IMR-90 (cell line): Measurements from ENCODE around the gene SLC29A1. TPM values are rescaled to one million over a fixed set of nuclear protein-coding genes. Genes with fewer than 3 reads are reported as not detected.

Source experiments
- ATAC-seq: fragments of 200-7000 bp; cut with Tn5 transposase; 2 replicates; pipeline ENCODE4 v1.9.1; 2020; ENCODE audit warnings: low read depth, mild to moderate bottlenecking, moderate library complexity
- BruUV-seq: library from RNA; stranded (reverse); fragments of 400-500 nt; replicated peaks from 2 replicates; lab custom pipeline; 2021; lab: Mats Ljungman, UMichigan
- CTCF ChIA-PET: fragments of 300-600 bp; formaldehyde crosslinking; extraction: SDS; loops from one replicate; lab custom pipeline; 2021; ENCODE audit warnings: antibody characterized with exemption; lab: Yijun Ruan, JAX
- POLR2A ChIA-PET: fragments of 300-600 bp; sonication (Branson Sonifier 250); formaldehyde crosslinking; loops from one replicate; lab custom pipeline; 2022; ENCODE audit warnings: antibody characterized with exemption; ENCODE audit not compliant: unreplicated experiment; lab: Charles Lee
- DNase-seq: peaks from one replicate; pipeline ENCODE4 v3.0.0; 2013
- H2AFZ ChIP-seq: replicated peaks from 2 replicates; pipeline ENCODE3; 2013; ENCODE audit warnings: low read length, mild to moderate bottlenecking; ENCODE audit not compliant: poor library complexity
- H2AK5ac ChIP-seq: 2 replicates; pipeline ENCODE4 v1.6.1; 2013; ENCODE audit warnings: low read depth, low read length, inconsistent platforms
- H2AK9ac ChIP-seq: replicated peaks from 2 replicates; pipeline ENCODE3; 2013; ENCODE audit warnings: mild to moderate bottlenecking, low read depth, low read length, moderate library complexity; ENCODE audit not compliant: poor library complexity
- H2BK120ac ChIP-seq: 2 replicates; pipeline ENCODE4 v1.6.1; 2013; ENCODE audit warnings: low read depth, low read length, inconsistent platforms
- H2BK15ac ChIP-seq: 3 replicates; pipeline ENCODE4 v1.6.1; 2013; ENCODE audit warnings: low read depth, low read length, inconsistent platforms
- H2BK20ac ChIP-seq: 2 replicates; pipeline ENCODE4 v1.6.1; 2013; ENCODE audit warnings: low read depth, mild to moderate bottlenecking, inconsistent platforms, low read length, moderate library complexity
- H2BK5ac ChIP-seq: 2 replicates; pipeline ENCODE4 v1.6.1; 2013; ENCODE audit warnings: mild to moderate bottlenecking, low read depth, low read length, inconsistent platforms; ENCODE audit not compliant: poor library complexity, severe bottlenecking
- H3K14ac ChIP-seq: replicated peaks from 2 replicates; pipeline ENCODE4 v1.6.1; 2013; ENCODE audit warnings: low read depth, low read length, inconsistent platforms
- H3K18ac ChIP-seq: 2 replicates; pipeline ENCODE4 v1.6.1; 2013; ENCODE audit warnings: low read depth, low read length, control low read depth
- H3K23ac ChIP-seq: 2 replicates; pipeline ENCODE4 v1.6.1; 2013; ENCODE audit warnings: low read depth, low read length, inconsistent platforms
- H3K27ac ChIP-seq: 2 replicates; pipeline ENCODE4 v1.5.1; 2013; ENCODE audit warnings: mild to moderate bottlenecking, control low read depth, low read length; ENCODE audit not compliant: insufficient read depth
- H3K27me3 ChIP-seq: 2 replicates; pipeline ENCODE4 v1.6.1; 2013; ENCODE audit warnings: low read length; ENCODE audit not compliant: control insufficient read depth, insufficient read depth
- H3K36me3 ChIP-seq: 2 replicates; pipeline ENCODE4 v1.6.1; 2013; ENCODE audit warnings: low read length, mixed read lengths; ENCODE audit not compliant: control insufficient read depth, insufficient read depth
- H3K4ac ChIP-seq: 2 replicates; pipeline ENCODE4 v1.6.1; 2013; ENCODE audit warnings: low read depth, low read length, inconsistent platforms
- H3K4me1 ChIP-seq: 2 replicates; pipeline ENCODE4 v1.6.1; 2013; ENCODE audit warnings: low read length, mixed read lengths; ENCODE audit not compliant: control insufficient read depth, insufficient read depth
- H3K4me2 ChIP-seq: 2 replicates; pipeline ENCODE4 v1.6.1; 2013; ENCODE audit warnings: low read depth, mild to moderate bottlenecking, control low read depth, low read length, moderate library complexity
- H3K4me3 ChIP-seq: 2 replicates; pipeline ENCODE4 v1.5.1; 2013; ENCODE audit warnings: low read depth, mild to moderate bottlenecking, control low read depth, low read length, moderate library complexity; ENCODE audit not compliant: insufficient read depth
- H3K56ac ChIP-seq: 2 replicates; pipeline ENCODE4 v1.6.1; 2013; ENCODE audit warnings: low read length, inconsistent platforms; ENCODE audit not compliant: insufficient read depth; ENCODE audit errors: extremely low read depth
- H3K79me1 ChIP-seq, 2 experiments: 2 replicates each; pipeline ENCODE4 v1.6.1; 2013; ENCODE audit warnings: low read length in 2 of 2, inconsistent platforms in 1 of 2, low read depth in 1 of 2
- H3K9ac ChIP-seq: 2 replicates; pipeline ENCODE4 v1.6.1; 2013; ENCODE audit warnings: low read depth, low read length, control low read depth
- H3K9me1 ChIP-seq: 2 replicates; pipeline ENCODE4 v1.6.1; 2013; ENCODE audit warnings: low read length, inconsistent platforms; ENCODE audit not compliant: insufficient read depth
- H3K9me3 ChIP-seq: 2 replicates; pipeline ENCODE4 v1.6.1; 2013; ENCODE audit warnings: low read length; ENCODE audit not compliant: control insufficient read depth, insufficient read depth
- H4K20me1 ChIP-seq: 2 replicates; pipeline ENCODE4 v1.6.1; 2013; ENCODE audit warnings: low read length, inconsistent platforms; ENCODE audit not compliant: insufficient read depth
- H4K5ac ChIP-seq: 2 replicates; pipeline ENCODE4 v1.6.1; 2013; ENCODE audit warnings: mild to moderate bottlenecking, low read depth, low read length, control low read depth
- H4K8ac ChIP-seq, 2 experiments: 2 replicates each; pipeline ENCODE4 v1.6.1; 2013; ENCODE audit warnings: low read depth in 2 of 2, low read length in 2 of 2, control low read depth in 1 of 2, inconsistent platforms in 1 of 2
- H4K91ac ChIP-seq: 2 replicates; pipeline ENCODE4 v1.6.1; 2013; ENCODE audit warnings: low read depth, low read length, inconsistent platforms; ENCODE audit not compliant: insufficient read depth
- WGBS, 2 experiments: methylation state at CpG; one replicate each; pipeline versions ENCODE4 v1.1.5 to v1.1.7; 2013; ENCODE audit warnings: missing lambda C conversion rate in 2 of 2; ENCODE audit not compliant: insufficient read length in 1 of 2; ENCODE audit errors: extremely low coverage in 2 of 2; 5-methylcytosine and 5-hydroxymethylcytosine counted together
- dilution Hi-C: fragments of 300-500 bp; cut with HindIII; formaldehyde crosslinking; loops from one replicate; pipeline ENCODE4 v1.14.3; 2018; ENCODE audit warnings: low sequenced_read_pairs; ENCODE audit not compliant: unreplicated experiment
- in situ Hi-C: fragments of 300-500 bp; cut with MboI; formaldehyde crosslinking; loops from 3 replicates; pipeline ENCODE4 v1.14.3; 2019; ENCODE audit warnings: low sequenced_read_pairs, inconsistent platforms, mixed read lengths
- intact Hi-C: fragments of 100-400 bp; cut with micrococcal nuclease; formaldehyde crosslinking; loops from 2 replicates; pipeline ENCODE4 v1.10.0; 2022
- polyA plus RNA-seq, 3 experiments: library from polyadenylated mRNA; depleted of rRNA; stranded (reverse); fragments of >200 nt; gene quantifications; 2 replicates each; pipeline ENCODE4 v1.2.3, GENCODE V29; 2012; ENCODE audit warnings: low replicate concordance in 1 of 3
- total RNA-seq: library from RNA; depleted of rRNA; stranded (reverse); fragments of >200 nt; gene quantifications from 2 replicates; pipeline ENCODE4 v1.2.3, GENCODE V29; 2012
- TF ChIP-seq, protein P1 (sequence below): fragments of 150-350 bp; IDR thresholded peaks from 2 replicates; pipeline ENCODE4 v1.6.1; 2017; ENCODE audit warnings: mild to moderate bottlenecking, antibody characterized with exemption, low read length, low read depth
- TF ChIP-seq, protein P2 (sequence below): conservative IDR thresholded peaks from 2 replicates; pipeline ENCODE4 v1.5.1; 2012; ENCODE audit warnings: mild to moderate bottlenecking, low read depth, low read length, improper control_type of control experiment

SLC29A1 gene
- total and polyA plus RNA-seq, 2 of the 4 experiments (the other 2 are of a cell fraction): 4.1 to 22.1 TPM

DNA sequence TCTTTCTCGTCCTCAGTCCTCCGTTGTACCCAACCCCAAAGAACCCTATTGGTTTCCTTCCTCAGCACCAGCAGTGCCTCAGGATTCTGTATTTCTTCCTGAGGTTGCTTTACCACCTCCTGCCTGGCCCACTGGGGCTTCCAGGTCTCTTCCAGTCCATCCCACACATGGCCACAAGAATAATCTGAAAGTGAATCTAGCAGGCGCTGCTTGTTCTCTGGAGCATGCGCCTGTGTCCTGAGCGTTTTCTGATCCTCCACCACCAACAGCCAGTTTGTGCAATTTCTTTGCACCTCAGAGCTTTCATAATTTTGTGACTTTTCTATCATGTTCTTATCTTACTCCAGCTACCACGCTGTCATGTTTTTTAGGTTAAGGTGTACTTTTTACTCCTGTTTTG lies 11.9 kb downstream of the SLC29A1 start:
- WGBS, 2 experiments: 86% methylated on average over 3 of the region's 6 CpGs; no CpG with 5 or more reads in 1 of the 2 experiments

More for the DNA sequence above, 11.9 kb downstream of the SLC29A1 start:
- Histone ChIP-seq H2BK5ac (peak overlapping the region; percentile 12), H3K9ac (no peak overlapping the region), H4K8ac (peak overlapping the region in 1 of 2 experiments; percentile 75; a peak in 1 of 4 replicates), H4K91ac (no peak overlapping the region), H3K4me3 (no peak overlapping the region), H2BK15ac (peak overlapping the region; percentile 25; the same call in 1 of the 3 replicates), H3K9me3 (no peaks in the 10 kb centered on the region), H3K36me3 (peaks cover 2% of the 10 kb centered on the region; the same call in 1 of the 2 replicates), H3K27me3 (no peaks in the 10 kb centered on the region), H3K27ac (no peak overlapping the region), H3K4ac (peak overlapping the region; percentile 42), H3K23ac (no peak overlapping the region), H3K18ac (no peak overlapping the region), H2AFZ (peak overlapping the region; percentile 86), H2BK120ac (no peak overlapping the region), H3K56ac (no peak overlapping the region), H2AK5ac (no peak overlapping the region), H3K79me1 (0 out of 4 replicates have a peak, but pooled peaks cover 0 to 4% of the 10 kb centered on the region in 2 experiments), H3K9me1 (peaks cover 4% of the 10 kb centered on the region), H2BK20ac (no peak overlapping the region), H4K20me1 (no peaks in the 10 kb centered on the region), H2AK9ac (peak overlapping the region; percentile 35), H3K4me1 (peaks cover 16% of the 10 kb centered on the region), H3K14ac (no peak overlapping the region; the same call in 1 of the 2 replicates), H4K5ac (peak overlapping the region; percentile 8; the same call in 1 of the 2 replicates), H3K4me2 (no peak overlapping the region)
- no TSS peak for BruUV-seq
- POLR2A ChIA-PET: interaction anchor here (1.7 kb wide), 1 partner anchor 12 kb away, joined by 10 read pairs; the partner anchor contains the start of gene HSP90AB1
- dilution Hi-C loops: no loop called here
- no peak for ATAC-seq
- in situ Hi-C loops: loop anchor here (5.0 kb wide), 1 partner anchor 128 kb away; no protein-coding TSS in a partner anchor
- DNase-seq: no peak
- CTCF ChIA-PET: interaction anchor here (0.9 to 1.8 kb wide), 6 partner anchors 12 to 117 kb away, joined by 3 to 20 read pairs (median 4); partner anchors contain the start of gene SLC29A1
- TF ChIP-seq, protein P1, sequence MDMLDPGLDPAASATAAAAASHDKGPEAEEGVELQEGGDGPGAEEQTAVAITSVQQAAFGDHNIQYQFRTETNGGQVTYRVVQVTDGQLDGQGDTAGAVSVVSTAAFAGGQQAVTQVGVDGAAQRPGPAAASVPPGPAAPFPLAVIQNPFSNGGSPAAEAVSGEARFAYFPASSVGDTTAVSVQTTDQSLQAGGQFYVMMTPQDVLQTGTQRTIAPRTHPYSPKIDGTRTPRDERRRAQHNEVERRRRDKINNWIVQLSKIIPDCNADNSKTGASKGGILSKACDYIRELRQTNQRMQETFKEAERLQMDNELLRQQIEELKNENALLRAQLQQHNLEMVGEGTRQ: no peak
- TF ChIP-seq, protein P2, sequence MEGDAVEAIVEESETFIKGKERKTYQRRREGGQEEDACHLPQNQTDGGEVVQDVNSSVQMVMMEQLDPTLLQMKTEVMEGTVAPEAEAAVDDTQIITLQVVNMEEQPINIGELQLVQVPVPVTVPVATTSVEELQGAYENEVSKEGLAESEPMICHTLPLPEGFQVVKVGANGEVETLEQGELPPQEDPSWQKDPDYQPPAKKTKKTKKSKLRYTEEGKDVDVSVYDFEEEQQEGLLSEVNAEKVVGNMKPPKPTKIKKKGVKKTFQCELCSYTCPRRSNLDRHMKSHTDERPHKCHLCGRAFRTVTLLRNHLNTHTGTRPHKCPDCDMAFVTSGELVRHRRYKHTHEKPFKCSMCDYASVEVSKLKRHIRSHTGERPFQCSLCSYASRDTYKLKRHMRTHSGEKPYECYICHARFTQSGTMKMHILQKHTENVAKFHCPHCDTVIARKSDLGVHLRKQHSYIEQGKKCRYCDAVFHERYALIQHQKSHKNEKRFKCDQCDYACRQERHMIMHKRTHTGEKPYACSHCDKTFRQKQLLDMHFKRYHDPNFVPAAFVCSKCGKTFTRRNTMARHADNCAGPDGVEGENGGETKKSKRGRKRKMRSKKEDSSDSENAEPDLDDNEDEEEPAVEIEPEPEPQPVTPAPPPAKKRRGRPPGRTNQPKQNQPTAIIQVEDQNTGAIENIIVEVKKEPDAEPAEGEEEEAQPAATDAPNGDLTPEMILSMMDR: no peak
- intact Hi-C loops: no loop called here
